Body of pancreas (tissue), 4 donors: ENCODE measurements around the gene ALPI.

Experiments used
- POLR2A ChIP-seq, 3 donors: fragments of 450-650 bp; IDR thresholded peaks; one replicate each; pipeline ENCODE4 v1.6.1; 2016; ENCODE audit warnings: antibody characterized with exemption in 3 of 3, mild to moderate bottlenecking in 2 of 3
- TF ChIP-seq, protein P1 (sequence below), 7 experiments: fragments of 450-650 bp in 4 of 7; fragments of 200-600 bp in 3 of 7; sonication (generic) in 3 of 7; IDR thresholded peaks; one replicate each; pipeline ENCODE4 v1.5.1; 2016 to 2019; ENCODE audit warnings: antibody characterized with exemption in 7 of 7

DNA sequence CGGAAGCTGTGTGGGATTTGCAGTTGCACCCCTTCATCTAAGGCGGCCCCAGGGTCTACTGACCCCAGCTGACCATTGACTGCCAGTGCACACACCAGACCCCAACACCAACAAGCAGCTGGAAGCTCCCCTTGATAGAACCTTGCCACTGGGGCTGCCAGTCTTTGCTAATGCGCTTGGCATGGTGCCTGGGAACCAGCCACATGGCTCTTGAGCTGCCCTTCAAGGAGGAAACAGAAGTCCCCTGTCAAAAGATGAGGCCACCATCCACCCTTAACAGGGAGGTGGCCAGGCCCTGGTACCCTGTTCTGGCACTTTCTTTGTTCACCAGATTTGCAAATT, 8.6 kb downstream of the ALPI start:
- TF ChIP-seq, protein P1, sequence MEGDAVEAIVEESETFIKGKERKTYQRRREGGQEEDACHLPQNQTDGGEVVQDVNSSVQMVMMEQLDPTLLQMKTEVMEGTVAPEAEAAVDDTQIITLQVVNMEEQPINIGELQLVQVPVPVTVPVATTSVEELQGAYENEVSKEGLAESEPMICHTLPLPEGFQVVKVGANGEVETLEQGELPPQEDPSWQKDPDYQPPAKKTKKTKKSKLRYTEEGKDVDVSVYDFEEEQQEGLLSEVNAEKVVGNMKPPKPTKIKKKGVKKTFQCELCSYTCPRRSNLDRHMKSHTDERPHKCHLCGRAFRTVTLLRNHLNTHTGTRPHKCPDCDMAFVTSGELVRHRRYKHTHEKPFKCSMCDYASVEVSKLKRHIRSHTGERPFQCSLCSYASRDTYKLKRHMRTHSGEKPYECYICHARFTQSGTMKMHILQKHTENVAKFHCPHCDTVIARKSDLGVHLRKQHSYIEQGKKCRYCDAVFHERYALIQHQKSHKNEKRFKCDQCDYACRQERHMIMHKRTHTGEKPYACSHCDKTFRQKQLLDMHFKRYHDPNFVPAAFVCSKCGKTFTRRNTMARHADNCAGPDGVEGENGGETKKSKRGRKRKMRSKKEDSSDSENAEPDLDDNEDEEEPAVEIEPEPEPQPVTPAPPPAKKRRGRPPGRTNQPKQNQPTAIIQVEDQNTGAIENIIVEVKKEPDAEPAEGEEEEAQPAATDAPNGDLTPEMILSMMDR (IDR thresholded peaks at IDR 0.05) = no peak
- no peak for TF ChIP-seq POLR2A (IDR thresholded peaks at IDR 0.05)
